AG09309 (cell line): ENCODE results near the gene ITPR2.

Experiments used
- DNase-seq: peaks from one replicate; pipeline ENCODE4 v3.0.0-alpha.2; 2010; ENCODE audit warnings: low read depth
- H3K4me3 ChIP-seq: 2 replicates; pipeline ENCODE4 v1.5.1; 2011; ENCODE audit warnings: mild to moderate bottlenecking, low read depth, low read length, moderate library complexity; ENCODE audit not compliant: control insufficient read depth
- TF ChIP-seq, protein P1 (sequence below): IDR thresholded peaks from 2 replicates; pipeline ENCODE4 v1.5.1; 2011; ENCODE audit warnings: mild to moderate bottlenecking, low read depth, low read length, inconsistent platforms; ENCODE audit not compliant: insufficient read depth, control insufficient read depth; ENCODE audit errors: missing control alignments

ITPR2 gene

DNA sequence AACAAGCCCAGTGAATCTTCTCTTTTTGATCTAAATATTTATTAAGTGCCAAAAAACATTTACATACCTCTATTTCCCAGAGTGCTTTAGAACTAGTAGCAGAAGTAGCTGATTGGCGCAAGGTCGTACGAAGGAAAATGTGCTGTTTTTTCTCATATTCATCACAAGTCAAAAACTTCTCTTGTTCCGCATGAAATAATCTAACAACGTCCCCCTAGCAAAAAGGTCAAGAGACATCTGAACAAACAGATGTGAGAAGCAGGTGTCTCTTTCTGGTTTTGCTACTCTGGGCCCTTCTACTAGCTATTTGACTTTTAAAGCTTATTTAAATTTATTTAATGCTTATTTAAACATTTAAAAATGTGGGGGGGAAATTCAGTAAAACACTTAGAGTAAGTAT, 117.8 kb downstream of the ITPR2 start:
- H3K4me3 ChIP-seq = no peak overlapping the region
- no peak for DNase-seq
- TF ChIP-seq, protein P1, sequence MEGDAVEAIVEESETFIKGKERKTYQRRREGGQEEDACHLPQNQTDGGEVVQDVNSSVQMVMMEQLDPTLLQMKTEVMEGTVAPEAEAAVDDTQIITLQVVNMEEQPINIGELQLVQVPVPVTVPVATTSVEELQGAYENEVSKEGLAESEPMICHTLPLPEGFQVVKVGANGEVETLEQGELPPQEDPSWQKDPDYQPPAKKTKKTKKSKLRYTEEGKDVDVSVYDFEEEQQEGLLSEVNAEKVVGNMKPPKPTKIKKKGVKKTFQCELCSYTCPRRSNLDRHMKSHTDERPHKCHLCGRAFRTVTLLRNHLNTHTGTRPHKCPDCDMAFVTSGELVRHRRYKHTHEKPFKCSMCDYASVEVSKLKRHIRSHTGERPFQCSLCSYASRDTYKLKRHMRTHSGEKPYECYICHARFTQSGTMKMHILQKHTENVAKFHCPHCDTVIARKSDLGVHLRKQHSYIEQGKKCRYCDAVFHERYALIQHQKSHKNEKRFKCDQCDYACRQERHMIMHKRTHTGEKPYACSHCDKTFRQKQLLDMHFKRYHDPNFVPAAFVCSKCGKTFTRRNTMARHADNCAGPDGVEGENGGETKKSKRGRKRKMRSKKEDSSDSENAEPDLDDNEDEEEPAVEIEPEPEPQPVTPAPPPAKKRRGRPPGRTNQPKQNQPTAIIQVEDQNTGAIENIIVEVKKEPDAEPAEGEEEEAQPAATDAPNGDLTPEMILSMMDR = no peak

- no peak overlapping the region for H3K4me3 ChIP-seq
- DNase-seq = no peak
- TF ChIP-seq, protein P1 = no peak
Measured at GRCh38 chr12:26713885-26714383, 119.1 kb downstream of the ITPR2 start.

GRCh38 chr12:26712892-26713291, 120.1 kb downstream of the ITPR2 start:
- no peak overlapping the region for H3K4me3 ChIP-seq
- no peak for DNase-seq
- TF ChIP-seq, protein P1 = no peak

DNA sequence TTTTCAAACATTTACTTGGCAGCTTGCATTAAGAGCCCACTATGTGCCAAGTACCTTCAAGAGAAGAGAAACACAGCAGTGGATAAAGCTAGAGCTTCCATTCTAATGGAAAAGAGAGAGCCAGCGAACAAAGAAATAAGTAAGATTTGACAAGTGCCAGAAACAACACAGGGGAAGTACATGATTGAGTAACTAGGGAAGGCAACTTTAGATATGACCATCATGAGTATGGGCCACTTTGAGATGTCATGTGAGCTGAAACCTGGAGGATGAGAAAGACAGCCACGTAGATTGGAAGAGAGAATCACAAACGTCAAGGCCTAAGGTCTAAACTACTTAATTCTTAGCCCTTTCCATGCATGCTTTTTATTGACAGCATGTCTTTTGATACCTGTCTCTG, 121.4 kb downstream of the ITPR2 start:
- no peak overlapping the region for H3K4me3 ChIP-seq
- TF ChIP-seq, protein P1 = no peak
- DNase-seq = no peak

DNA sequence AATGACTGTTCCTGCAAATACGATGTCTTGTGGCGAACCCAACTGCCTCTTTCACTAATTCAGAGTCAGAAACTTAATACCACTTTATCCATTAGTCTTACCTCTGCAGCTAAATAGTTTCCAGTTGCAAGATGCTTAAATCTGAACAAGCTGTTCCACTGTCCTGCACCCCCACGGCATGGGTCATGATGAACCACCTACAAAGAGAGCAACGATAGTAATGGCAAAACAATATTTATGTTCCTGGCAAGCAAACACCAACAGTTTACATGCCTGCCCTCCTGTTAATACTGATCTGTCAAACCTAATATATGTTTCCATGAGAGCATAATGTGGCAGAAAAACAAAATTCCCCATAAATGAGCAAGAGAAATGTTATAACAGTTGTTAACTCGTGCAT, 121.9 kb downstream of the ITPR2 start:
- no peak for DNase-seq
- TF ChIP-seq, protein P1 = no peak
- no peak overlapping the region for H3K4me3 ChIP-seq

DNA sequence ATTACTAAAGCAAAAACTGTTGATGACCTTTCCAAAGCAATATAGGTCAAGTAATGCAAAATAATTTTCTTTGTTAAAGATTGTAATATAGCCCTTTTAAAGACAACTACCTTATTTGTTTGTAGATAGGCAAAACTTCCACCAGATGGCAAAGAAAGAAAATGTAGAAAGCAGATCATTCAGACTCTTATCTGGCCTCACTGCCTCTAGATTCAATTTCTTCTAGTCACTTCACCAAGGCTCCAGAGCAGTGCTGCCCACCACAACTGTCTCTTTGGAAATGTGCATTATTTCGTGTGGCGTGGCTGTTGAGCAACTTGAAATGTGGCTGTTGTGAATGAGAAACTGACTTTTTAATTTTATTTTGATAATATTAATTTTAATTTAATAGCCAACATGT, 127.1 kb downstream of the ITPR2 start:
- H3K4me3 ChIP-seq = no peak overlapping the region
- TF ChIP-seq, protein P1 = no peak

More for the DNA sequence above, 127.1 kb downstream of the ITPR2 start:
- DNase-seq = no peak
